NCI-H69 (cell line): Measurements from ENCODE around the gene RFTN1.

ENCODE experiments used
- DNase-seq: peaks from one replicate; lab custom pipeline; 2025; lab: John Stamatoyannopoulos, UW

RFTN1 gene

GRCh38 chr3:16432714-16433113 is 80.8 kb downstream of the RFTN1 start:
- no peak for DNase-seq

DNA sequence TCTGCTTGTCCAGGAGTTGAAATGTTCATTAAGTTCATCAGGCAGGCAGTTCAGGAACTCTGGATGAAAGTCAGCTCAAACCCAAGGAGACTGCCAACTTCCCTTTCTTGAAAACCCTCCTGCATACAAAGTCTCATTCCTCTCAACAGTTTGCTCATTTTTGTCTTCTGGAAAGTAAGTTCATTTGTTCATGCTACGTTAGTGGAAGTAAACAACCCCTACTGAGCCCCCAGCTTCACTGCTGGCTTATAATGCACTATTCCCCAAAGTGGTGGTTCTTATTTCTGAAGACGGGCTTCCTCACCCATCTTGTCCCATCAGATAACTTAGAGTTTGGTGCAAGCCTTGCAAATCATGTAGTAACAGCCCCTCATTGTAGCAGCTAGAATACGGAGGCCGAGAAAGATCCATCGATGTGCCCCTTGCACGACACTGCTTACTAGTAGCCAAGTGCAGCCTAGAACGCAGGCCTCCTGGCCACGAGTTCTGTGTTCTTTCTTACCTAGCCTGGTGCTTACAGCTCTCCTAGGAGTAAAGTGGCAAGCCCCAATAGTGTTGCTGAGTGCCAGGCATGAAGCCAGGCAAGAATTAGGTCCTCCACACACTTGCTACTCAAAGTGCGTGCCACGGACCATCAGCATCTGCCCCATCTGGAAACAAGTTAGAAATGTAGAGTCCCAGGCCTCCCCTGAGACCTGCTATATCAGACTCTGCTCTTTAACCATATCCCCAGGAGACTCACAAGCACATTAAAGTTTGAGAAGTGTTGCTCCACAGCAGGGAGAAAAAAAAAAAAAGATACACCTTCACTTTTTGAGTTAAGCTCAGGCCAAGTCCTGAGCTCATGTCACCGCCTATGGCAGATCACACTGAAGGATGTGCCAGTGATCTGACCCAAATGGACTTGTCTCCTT is 82.5 kb downstream of the RFTN1 start:
- DNase-seq: no peak

DNA sequence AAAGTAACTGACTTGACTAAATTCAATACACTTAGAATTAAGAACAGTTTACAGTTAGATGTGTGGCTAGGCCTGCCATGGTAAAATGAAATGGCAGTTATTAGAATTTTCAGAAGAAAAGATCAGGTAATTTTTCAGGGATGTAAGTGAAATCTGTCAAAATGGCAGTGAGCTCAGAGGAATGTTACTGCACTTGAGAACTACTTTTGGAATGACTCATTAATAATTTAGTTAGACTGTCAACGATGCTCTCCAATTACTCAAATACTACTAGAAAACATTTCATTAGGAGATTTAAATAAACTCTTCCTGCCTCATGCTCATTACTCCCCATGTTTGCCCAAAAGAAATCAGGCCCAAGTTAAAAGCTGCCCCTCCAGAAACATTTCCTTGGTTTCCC is 84.4 kb downstream of the RFTN1 start:
- DNase-seq: no peak

- no peak for DNase-seq
These were observed 84.9 kb downstream of the RFTN1 start for GRCh38 chr3:16428612-16429011.

- DNase-seq: peak; percentile 5
These were observed 86.2 kb downstream of the RFTN1 start for GRCh38 chr3:16427103-16427965.

DNA sequence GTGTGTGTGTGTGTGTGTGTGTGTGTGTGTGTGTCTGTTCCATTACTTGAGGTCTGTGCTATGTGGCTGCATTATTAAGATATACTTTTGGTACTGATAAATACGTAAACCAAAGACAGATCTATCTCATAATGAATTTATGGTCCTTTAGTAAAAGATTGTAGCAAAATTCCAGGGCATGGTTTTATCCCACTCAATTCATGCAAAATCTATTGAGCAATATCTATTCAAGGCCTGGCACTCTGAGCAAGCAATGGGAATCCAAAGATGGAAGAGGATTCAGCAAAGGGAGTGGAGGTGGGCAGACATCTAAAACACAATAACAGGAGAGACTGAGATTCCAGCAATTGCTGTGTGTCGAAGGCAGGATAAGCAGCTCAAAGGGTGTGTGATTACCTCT is 86.8 kb downstream of the RFTN1 start:
- DNase-seq: no peak

GRCh38 chr3:16426029-16426400 is 87.5 kb downstream of the RFTN1 start:
- DNase-seq: no peak

DNA sequence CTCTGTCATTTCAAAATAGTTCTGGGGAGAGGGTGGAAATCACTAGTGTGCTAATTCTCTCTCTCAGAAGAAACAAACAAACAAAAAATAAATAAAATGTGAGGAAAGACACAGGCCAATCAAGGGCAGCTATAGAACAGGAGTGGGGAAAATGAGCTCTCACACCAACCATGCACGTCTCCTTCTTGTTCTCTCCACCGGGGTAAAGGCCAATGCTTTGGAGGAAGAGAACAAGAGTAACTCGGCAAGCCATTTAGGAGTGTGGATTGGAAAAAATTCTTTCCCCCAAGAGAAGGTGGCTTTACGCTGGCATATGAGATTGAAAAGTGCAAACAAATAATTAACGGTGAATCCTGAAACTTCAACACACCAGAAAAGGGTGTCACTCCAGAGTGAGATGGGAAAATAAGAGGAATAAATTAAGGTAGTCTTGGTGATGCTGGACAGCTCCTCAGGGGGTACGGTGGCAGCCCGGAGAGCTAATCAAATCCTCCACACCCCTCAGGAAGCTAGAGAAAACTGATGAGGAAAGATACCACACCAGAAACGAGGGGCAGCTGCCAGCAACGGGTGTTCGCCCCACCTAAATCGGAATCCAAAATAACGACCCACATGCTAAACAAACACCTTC is 88.0 kb downstream of the RFTN1 start:
- no peak for DNase-seq

- DNase-seq: no peak
These were observed 89.4 kb downstream of the RFTN1 start for GRCh38 chr3:16423947-16424673.

DNA sequence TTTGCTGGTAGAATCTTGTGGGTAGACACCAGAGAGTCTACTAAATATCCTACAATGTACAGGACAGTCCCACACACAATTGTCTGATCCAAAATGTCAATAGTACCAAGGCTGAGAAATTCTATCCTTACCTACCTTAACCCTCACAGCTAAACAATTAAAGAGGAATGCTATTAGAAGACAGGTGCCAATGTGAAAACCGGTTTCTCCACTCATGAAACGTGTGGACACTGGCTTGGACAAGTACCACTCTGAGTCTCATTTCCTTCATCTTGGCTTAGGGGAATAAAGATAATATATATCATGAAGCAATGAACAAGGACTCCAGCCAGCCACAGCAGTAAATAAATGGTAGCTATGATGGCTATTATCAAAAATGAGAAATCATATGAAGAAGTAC is 90.2 kb downstream of the RFTN1 start:
- DNase-seq: no peak

GRCh38 chr3:16419640-16420241 is 93.8 kb downstream of the RFTN1 start:
- no peak for DNase-seq

DNA sequence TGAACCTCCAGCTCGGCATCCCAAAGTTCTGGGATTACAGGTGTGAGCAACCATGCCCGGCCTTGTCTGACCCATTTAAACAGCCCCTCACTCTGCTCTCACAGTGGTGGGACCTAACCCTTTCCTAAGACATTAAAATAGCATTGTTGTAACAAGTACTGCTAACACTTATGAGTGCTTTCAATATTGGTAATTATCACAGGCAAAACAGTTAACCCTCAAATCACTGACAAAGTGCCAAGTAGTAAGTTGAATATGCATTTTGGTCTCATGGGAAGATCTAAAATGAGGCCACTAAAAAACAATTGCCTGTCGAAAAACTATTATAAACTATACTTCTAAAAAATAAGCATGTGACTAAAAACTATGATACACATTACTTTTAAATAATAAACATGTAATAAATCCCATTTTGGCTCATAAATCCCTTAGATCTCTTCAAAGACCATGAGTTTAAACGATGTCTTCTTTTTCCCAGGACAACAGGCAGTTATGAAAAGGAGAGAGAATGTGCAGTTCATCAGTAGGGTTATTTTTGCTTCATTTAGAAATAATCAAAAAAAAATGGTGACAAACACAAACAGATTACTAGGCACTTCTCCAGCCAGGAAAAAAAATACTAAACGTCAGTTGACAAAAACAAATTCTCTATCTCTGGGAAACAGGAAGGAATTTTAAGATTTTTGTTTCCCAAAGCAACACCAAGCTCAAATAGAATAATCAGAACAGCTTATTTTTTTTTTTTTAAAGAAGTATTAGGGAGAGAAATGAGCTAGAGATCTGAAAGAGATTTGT is 95.4 kb downstream of the RFTN1 start:
- no peak for DNase-seq

- DNase-seq: no peak
These were observed 97.5 kb downstream of the RFTN1 start for GRCh38 chr3:16415911-16416476.

DNA sequence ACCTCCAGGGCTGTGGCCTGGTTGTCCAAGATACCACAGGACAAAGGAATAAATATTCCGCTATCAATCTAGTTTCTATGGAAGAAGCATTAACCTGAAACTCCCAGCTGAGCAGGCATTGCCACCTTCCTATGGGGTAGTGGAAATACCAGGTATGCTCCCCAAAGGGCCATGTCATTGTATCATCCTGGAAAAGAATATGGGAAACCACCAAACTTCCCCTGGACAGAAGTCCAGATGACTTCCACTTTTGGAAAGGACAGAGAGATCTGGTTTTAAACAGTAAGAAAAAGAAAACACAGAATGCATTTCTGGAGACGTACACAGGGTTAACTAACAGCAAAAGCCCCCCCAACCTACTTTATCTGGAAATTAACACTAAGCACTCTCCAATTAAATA is 100.2 kb downstream of the RFTN1 start:
- no peak for DNase-seq

GRCh38 chr3:16412192-16412800 is 101.2 kb downstream of the RFTN1 start:
- no peak for DNase-seq

DNA sequence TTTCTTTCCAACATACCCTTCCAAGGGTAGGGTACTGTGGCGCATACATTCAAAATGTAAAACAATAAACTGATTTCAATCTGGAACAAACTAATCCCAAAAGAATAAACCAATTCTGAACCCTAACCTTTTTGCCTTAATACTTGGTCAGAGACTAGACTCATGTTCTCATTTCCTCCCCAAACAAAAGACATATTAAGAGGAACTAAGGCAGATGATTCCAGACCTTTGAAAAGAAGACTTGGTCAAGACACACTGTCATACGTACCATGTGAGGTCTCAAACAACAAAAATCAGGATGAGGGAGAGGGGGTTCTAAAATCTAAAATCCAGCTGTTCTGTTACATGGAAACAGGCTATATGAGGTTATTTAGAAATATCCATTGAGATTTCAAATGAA is 102.1 kb downstream of the RFTN1 start:
- DNase-seq: no peak

GRCh38 chr3:16410659-16411058 is 102.8 kb downstream of the RFTN1 start:
- DNase-seq: no peak

DNA sequence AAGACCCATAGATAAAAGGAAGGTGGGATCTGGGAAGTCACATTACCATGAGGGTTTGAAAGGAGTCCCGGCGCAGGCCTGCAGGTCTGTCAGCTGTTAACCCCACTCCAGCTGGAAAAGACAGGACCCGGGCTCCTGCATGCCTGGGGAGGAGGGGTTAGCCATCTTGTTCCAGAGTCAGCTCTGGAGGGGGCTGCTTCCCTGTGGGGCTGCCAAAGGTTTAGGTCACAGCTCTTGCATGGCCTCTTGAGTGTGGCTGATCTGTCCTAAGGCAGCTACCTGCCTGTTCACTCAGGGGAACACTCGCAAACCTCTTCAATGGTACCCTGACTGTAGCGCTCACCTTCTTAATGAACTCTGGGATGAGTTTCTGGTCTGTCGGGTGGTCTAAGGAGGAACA is 104.5 kb downstream of the RFTN1 start:
- no peak for DNase-seq

DNA sequence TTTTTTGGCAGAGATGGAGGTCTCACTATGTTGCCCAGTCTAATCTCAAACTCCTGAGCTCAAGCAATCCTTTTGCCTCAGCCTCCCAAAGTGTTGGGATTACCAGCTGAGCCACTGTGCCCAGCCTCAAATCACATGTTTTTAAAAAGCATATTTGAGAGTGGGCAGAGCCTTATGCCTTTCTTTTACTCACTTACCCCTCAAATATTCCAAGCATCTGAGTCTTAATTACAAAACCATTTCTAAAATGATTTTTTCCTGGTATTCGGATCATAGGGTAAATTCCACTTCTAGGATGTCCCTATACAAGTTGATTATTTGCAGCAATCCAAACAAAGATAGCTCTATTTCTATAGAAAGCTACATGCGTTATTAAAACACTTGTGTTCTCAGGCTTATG is 106.1 kb downstream of the RFTN1 start:
- DNase-seq: no peak

DNA sequence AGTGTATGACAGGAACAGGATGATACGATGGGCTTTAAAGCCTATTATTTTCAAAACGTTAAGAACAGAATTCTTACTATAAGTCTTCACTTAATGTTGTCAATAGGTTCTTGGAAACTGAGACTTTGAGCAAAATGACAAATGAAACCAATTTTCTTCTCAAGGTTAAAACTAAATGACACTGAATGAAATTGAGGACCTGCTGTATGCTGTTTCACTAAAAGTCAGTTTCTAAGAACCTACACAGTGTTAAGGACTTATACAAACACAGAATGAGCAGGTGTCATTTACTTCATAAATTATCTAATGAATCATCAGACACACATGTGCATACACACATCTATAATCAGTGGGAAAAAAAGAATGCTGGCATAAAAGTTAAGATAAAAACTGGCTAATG is 106.9 kb downstream of the RFTN1 start:
- peak; percentile 22 for DNase-seq
